Stimulated activated CD4-positive, alpha-beta T cell treated with anti-CD3 and anti-CD28 coated beads, Interleukin-15, amount 100 ng/mL, for 48 hours (primary cell): Measurements from ENCODE around the gene ARHGAP33.
"Not testable (repeated sequence)": the region's sequence is repeated elsewhere in the genome, so short reads cannot be mapped to it uniquely, and the experiment has no call there.

ENCODE experiments used
- DNase-seq, 2 donors: peaks; one replicate each; pipeline ENCODE4 v3.0.0-alpha.2; 2020; ENCODE audit warnings: low read depth in 2 of 2

ARHGAP33 gene

GRCh38 chr19:35755550-35756376 is 19.6 kb upstream of the ARHGAP33 start:
- peak in 1 of 2 donors; percentile 56 for DNase-seq

- no peak for DNase-seq
These were observed 18.8 kb upstream of the ARHGAP33 start, which contains the start of gene HSPB6 for GRCh38 chr19:35756377-35757230. TSS of gene HSPB6 (minus strand) at chr19:35757029. CDS start at chr19:35757008, 21 bp downstream.

- no peak for DNase-seq
These were observed 18.1 kb upstream of the ARHGAP33 start for GRCh38 chr19:35757231-35757748.

DNA sequence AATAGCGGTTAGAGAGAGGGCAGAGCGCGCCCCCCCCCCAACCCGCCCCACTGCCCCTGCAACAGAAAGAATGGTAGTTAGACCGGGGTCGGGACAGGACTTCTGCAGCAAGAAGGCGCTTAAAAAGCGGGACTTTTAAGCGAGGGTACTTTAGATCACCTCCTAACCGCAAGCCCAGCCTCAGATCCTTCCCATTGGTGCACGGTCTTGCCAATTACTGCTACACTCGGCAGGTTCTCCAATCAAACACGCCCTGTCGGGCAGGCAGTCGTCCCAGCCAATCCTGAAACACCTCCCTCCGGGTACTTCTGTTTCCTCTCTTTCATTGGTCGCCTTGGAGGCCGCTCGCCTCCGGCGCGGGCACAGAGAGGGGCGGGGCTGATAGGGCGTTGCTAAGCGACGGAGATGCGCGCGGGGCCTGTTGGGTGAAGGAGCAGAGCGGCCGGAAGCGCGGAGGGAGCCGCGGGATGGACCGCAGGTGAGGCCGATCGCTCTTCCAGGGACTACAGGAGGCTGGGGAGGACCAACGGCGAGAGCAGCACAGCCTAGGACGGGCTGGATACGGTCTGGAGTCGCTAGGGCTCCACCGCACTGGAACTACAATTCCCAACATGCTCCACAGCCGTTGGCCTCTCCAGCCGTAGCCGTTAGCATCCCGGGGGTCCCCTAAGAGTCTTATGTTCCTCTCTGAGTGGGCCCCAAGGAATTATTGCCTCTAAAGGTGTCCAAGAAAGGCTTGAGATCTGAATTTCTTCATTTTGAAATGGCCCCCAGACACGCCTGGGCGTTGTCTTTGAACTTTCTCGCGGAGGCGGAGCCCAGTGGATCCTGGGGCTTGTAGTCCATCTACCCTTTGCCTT is 17.4 kb upstream of the ARHGAP33 start, which contains the start of gene PROSER3:
PROSER3 (plus strand) TSS at position 428 of the 860 bp plus-strand sequence; CDS start at position 468, 40 bp downstream.
- DNase-seq: peak; percentile 97 to 98

DNA sequence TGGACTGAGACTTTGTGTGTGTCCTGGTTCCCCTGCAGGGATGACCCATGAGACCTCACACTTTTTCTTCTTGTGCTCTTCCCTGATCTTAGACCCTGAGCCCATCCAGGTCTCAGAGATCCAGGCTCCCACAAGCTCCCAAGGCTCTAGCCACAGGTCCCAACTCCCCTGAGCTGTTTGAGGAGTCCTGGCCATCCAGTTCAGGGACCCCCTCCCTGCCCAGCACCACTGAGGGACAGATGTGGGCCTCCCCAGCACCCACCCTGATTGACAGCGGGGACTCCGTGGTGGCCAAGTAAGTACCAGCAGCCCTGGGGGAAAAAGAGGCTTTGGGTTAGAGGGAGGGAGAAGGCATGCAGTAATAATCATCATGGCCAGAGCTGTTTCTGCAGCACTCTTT is 15.7 kb upstream of the ARHGAP33 start:
- DNase-seq: no peak

DNA sequence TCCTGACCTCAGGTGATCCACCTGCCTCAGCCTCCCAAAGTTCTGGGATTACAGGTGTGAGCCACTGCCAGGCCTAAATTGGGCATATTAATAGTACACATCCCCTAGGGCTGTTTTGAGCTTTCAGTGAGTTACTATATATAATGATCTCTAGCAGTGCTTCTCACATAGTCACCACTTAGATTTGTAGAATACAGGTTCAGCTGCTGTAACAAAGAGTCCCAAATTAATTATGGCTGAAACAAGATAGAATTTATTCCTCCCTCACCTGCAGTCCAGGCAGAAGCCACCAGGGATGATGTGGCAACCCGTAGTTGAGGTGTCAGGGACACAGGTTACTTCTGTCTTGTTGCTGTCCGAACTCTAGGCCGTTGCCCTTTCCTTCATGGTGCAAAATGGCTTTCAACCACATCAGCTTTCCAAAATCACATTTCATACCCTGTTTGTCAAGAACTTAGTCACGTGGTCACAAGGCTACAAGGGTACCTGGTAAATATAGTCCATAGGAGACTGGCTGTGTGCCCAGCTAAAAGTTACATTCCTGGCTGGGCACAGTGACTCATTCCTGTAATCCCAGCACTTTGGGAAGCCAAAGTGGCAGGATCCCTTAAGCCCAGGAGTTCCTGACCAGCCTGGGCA is 14.5 kb upstream of the ARHGAP33 start:
- no peak for DNase-seq

GRCh38 chr19:35764432-35765315 is 10.7 kb upstream of the ARHGAP33 start:
- no peak for DNase-seq

- no peak for DNase-seq
These were observed 8.7 kb upstream of the ARHGAP33 start for GRCh38 chr19:35766571-35767104.

DNA sequence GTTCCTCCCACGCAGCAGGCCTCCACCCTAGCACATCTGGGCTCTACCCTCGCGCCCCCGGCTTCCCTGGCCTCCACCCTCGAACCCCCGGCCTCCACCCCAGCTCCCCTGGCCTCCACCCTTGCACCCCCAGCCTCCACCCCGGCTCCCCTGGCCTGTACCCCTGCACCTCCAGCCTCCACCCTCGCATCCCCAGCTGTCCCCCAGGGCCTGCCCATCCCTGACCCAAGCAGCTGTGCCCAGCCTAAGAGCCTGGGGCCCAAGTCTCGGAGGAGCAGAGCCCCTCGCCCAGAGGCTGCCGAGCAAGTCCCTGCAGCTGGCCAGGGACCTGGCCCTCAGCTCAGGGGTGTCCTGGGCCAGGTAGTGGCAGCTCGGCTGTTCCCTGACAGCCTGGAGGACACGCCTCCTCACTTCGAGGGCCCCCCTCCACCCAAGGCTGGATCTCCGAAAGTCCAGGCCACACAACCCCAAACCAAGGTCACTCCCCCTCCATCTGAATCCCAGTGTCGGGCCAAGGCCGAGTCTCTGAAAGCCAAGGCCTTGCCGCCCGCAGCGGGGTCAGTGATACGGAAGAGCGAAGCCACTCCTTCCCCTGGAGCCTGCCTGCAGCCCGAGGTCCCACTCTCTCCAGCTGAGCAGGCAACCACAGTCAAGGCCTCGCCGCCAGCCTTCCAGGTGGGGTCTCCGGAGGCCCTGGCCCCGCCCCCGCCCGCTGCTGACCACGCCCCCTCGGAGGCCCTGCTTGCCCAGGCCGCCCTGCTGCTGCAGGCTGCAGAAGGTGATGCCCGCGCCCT is 7.9 kb upstream of the ARHGAP33 start:
- no peak for DNase-seq

GRCh38 chr19:35768082-35768421 is 7.3 kb upstream of the ARHGAP33 start:
- no peak for DNase-seq

- DNase-seq: not testable (repeated sequence)
These were observed 3.0 kb upstream of the ARHGAP33 start for GRCh38 chr19:35772362-35772761.

GRCh38 chr19:35773020-35773806 is 2.2 kb upstream of the ARHGAP33 start:
- DNase-seq: no peak

GRCh38 chr19:35774274-35775045 is 904 bp upstream of the ARHGAP33 start:
- no peak for DNase-seq

DNA sequence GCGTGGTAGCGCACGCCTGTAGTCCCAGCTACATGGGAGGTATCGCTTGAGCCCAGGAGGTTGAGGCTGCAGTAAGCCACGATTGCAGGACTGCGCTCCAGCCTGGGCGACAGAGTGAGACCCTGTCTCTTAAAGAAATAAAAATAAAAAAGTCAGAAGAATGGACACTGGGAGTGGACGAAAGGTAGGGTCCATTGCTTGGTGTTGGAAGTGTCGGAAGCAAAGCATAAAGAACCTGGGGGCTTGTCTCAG is 392 bp upstream of the ARHGAP33 start:
- DNase-seq: no peak

GRCh38 chr19:35776102-35776788 is 881 bp downstream of the ARHGAP33 start:
- DNase-seq: no peak

- no peak for DNase-seq
These were observed 1.9 kb downstream of the ARHGAP33 start for GRCh38 chr19:35777086-35777841.
